GM19240 (cell line): Measurements from ENCODE around the gene SLC17A1.

ENCODE experiments used
- DNase-seq: peaks from one replicate; pipeline ENCODE4 v3.0.0; 2011; ENCODE audit warnings: low spot score; ENCODE audit not compliant: insufficient read length

SLC17A1 gene

DNA sequence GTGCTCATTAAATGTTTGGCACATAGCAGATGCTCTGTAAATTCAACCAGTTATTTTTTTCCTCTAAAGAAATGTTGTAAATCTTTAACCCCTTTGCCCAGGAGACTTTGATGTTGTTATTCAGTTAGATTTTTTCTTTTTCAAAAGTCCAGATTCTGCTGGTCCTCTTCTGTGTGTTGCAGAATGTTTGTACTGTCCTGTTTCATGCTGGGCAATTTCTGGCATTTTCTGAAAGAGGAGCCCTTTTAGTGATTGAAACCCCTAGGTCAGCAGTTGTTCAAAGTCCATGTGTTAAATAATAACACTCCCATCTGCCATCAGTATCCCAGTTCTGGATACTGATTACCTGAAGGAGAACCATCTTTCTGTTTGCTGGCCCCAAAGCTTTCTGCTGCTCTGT, 1.3 kb upstream of the SLC17A1 start:
- DNase-seq, result no peak

GRCh38 chr6:25832670-25833069, 818 bp upstream of the SLC17A1 start:
- DNase-seq, result no peak

- no peak for DNase-seq
These were observed 433 bp upstream of the SLC17A1 start for GRCh38 chr6:25832307-25832662.

DNA sequence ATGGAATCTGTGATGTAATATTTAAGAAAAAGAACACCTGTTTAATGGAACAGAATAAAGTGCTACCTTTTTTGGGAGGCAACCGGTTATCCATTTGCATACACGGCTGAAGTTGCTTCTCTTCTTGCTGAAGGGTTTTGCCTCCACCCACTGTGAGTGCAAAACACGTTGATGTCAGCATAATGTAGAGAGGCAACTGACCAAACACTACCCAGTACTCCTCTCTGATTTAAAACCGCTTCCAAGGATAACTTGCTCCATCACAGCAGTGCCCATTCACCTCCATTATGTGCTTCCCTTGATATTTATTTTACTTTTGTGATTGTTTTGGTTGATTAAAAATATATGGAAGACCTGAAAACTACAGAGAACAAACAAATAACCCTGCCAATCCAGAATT, 1.4 kb downstream of the SLC17A1 start:
- no peak for DNase-seq

GRCh38 chr6:25829375-25829774, 2.5 kb downstream of the SLC17A1 start:
- no peak for DNase-seq

DNA sequence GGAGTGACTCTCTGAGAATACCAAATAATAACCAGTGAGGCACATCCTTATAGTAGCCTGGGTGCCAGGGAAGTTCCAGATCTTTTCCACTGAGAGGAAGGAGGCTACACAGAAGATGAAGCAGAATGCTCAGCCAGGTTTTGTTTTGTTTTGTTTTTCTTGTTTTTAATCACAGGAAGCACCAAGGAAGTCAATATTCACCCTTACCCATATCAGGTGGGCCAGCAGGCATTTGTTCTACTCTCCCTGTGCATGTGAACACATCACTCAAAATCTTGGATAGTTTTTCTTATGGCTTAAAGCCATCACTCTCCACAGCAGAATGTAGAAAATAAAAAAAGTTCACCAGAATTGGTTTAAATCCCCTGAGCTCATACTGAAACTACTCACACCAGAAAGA, 10.5 kb downstream of the SLC17A1 start:
- no peak for DNase-seq

DNA sequence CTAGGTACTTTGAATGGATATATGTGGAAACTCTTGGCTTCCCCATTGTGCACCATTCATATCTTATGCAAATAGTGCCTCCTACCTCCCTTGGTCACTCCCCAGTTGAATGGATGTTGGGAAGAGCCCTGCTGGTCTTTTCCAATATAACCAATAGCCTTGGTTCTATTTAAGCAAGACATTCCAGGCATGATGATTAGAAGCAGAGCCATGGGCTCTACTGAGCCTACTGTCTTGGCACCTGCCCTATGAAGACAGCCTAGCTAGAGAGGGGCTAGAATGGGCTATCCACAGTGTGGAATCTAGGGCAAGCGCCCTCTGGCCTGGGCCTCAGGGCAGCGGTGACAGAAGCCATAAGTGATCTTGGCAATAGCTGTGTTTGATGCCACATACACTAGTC, 15.6 kb downstream of the SLC17A1 start:
- no peak for DNase-seq

GRCh38 chr6:25815194-25815593, 16.7 kb downstream of the SLC17A1 start:
- no peak for DNase-seq

GRCh38 chr6:25804804-25805203, 27.0 kb downstream of the SLC17A1 start:
- DNase-seq, result no peak

DNA sequence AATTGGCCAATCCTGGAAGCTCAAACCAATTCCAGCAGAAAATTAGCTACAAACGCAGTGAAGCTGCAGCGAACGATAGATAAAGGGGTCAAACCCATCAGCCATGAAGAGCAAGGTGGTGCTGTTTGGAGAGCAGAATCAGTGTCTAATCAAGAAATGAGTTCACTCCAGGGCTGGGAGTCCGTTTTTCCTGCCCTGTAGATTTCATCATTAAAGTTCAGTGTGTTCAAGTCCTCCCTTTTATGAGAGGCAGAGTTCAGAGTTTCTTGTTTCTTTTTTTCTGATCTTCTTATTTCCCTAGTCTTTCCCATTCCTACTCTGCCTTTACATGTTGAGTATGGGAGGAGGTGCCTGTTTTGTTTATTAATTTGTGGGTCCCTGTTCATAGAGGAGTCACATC, 30.4 kb downstream of the SLC17A1 start:
- DNase-seq, result no peak

DNA sequence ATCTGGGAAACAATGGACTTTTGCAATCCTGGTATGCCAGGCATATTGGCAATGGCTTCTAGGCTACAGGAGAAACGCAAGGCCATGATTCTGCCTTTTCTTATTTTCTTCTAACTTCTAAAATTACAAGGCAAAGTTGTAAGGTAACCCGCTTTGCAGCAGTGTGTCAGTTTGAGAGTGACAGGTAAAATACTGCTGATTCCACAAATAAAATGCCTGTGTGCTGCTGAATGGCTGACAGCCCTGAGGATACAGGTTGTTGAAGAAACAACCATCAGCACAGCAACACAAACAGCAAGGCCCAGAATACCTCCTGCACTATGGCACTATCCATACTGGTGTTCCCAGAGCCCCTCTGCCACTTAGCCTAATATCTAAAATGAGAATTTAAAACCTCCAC, 37.1 kb downstream of the SLC17A1 start:
- DNase-seq, result no peak

GRCh38 chr6:25793970-25794369, 37.9 kb downstream of the SLC17A1 start:
- no peak for DNase-seq

DNA sequence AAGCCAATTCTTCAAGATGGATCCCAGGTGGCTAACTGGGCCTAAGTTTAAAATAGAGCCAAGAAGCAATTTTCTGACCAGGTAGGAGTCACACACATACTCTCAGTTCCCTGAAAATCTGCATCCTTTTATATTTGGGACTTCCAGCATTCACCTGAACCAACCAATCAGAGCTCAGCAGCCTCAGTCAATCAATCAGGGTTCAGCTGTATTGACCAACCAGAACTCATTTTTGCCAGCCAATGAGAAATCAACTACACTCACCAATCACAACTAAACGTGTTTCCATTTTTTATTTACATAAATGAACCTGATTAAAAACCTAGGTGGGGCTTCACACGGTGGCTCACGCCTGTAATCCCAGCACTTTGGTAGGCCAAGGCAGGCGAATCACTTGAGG, 39.8 kb downstream of the SLC17A1 start:
- no peak for DNase-seq

- DNase-seq, result no peak
These were observed 42.4 kb downstream of the SLC17A1 start for GRCh38 chr6:25789475-25789874.

- DNase-seq, result no peak
These were observed 43.4 kb downstream of the SLC17A1 start for GRCh38 chr6:25788305-25788922.

GRCh38 chr6:25787428-25787827, 44.4 kb downstream of the SLC17A1 start:
- no peak for DNase-seq

GRCh38 chr6:25781134-25781533, 50.7 kb downstream of the SLC17A1 start:
- DNase-seq, result no peak

GRCh38 chr6:25777856-25778649, 53.8 kb downstream of the SLC17A1 start:
- DNase-seq, result no peak

DNA sequence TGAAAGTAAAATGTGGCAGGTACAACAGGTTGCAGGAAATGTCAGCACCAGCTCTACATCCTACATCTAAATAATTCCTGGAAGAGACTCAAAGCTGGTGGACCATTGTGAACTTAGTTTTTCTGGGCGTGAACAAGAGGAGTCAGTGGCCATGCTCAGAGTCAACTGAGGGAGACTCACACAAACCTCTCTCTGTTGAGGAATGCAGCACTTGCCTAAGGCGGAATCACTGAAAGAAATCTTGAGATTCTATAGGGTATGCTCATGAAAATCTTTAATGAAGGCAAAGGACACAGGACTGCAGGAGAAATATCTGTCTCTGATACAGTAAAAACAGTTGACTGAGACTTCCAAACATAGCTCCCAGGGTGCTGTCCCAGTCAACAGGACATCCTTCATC, 54.8 kb downstream of the SLC17A1 start:
- no peak for DNase-seq

- DNase-seq, result no peak
These were observed 57.6 kb downstream of the SLC17A1 start for GRCh38 chr6:25774120-25774715.

DNA sequence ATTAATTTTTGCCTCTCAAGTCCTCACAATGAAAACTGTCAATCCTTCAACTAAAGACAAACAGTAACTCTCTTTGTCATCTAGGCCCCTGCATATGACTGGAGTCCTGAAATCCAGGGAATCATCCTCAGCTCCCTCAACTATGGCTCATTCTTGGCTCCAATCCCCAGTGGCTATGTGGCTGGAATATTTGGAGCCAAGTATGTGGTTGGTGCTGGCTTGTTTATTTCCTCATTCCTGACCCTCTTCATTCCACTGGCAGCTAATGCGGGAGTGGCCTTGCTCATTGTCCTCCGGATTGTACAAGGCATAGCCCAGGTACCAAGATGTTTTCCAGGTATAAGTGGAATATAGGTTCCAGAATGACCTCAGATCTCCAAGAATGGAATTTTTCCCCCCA, 61.9 kb downstream of the SLC17A1 start:
- no peak for DNase-seq

DNA sequence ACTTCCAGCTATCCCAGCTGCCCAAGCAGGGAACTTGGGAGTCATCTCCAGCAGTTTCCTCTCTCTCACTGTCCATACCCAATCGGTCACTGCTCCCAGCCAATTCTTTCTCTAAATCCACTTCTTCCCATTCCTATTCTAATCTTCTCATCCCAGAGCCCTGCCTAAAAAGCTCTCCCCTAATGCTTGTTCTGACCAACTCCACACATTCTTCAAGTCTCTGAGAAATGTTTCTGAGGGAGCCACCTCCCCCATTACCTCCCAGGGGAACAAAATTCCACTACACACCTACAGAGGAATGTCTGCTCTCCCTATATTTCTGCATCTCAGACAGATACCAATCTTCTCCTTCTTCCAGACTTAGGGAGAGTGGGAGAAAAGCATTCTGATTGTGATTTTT, 63.3 kb downstream of the SLC17A1 start:
- DNase-seq, result no peak

DNA sequence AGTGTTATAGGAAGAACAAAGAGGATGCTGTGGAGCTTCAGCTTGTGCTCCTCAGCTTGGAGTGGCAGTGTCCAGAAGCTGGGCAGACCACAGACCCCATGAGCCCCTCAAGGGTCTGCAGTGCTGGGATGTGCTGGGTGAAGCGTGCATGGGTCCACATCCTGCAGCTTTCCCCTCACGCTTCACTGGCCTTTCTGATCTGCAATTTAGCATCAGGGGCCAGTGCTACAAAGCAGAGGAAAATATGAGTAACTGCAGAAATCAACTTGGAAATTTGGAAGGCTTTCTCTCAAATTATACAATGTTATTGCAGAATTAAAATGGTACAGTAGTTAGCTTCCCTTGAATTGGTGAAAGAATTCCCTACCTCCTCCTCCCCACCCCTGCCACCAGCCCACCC, 67.2 kb downstream of the SLC17A1 start:
- DNase-seq, result no peak
